CD14-positive monocyte (primary cell): Measurements from ENCODE around the gene OBSCN. TPM values are rescaled to one million over a fixed set of nuclear protein-coding genes. Genes with fewer than 3 reads are reported as not detected.

Experiments
- DNase-seq, 3 donors: peaks; one replicate each; pipeline ENCODE4 v3.0.0-alpha.2; 2011 to 2022
- H2AFZ ChIP-seq: 2 replicates; pipeline ENCODE4 v1.6.0; 2012; ENCODE audit warnings: mild to moderate bottlenecking, low read depth, low read length, inconsistent platforms; ENCODE audit not compliant: insufficient read depth, poor library complexity, severe bottlenecking
- H3K27ac ChIP-seq, 2 donors: 1 replicate in 1 of 2; 2 replicates in 1 of 2; pipeline ENCODE4 v1.5.1; 2012 to 2013; ENCODE audit warnings: low read length in 2 of 2, control low read depth in 1 of 2, inconsistent platforms in 1 of 2, low read depth in 1 of 2, mild to moderate bottlenecking in 1 of 2
- H3K27me3 ChIP-seq, 2 donors: one replicate each; pipeline versions ENCODE4 v1.6.0 to v1.6.1; 2011 to 2013; ENCODE audit warnings: low read length in 2 of 2; ENCODE audit not compliant: control insufficient read depth in 2 of 2, insufficient read depth in 2 of 2
- H3K36me3 ChIP-seq, 2 donors: replicated peaks in 1 of 2; 1 replicate in 1 of 2; 2 replicates in 1 of 2; pipeline versions ENCODE4 v1.5.1 to v1.6.1; 2012 to 2013; ENCODE audit warnings: low read length in 2 of 2, control low read depth in 1 of 2, inconsistent platforms in 1 of 2, mild to moderate bottlenecking in 1 of 2; ENCODE audit not compliant: insufficient read depth in 2 of 2, control insufficient read depth in 1 of 2
- H3K4me1 ChIP-seq, 2 donors: 1 replicate in 1 of 2; 2 replicates in 1 of 2; pipeline versions ENCODE4 v1.5.1 to v1.6.1; 2012 to 2013; ENCODE audit warnings: low read length in 2 of 2, control low read depth in 1 of 2, inconsistent platforms in 1 of 2, mild to moderate bottlenecking in 1 of 2, moderate library complexity in 1 of 2; ENCODE audit not compliant: insufficient read depth in 2 of 2, control insufficient read depth in 1 of 2
- H3K4me2 ChIP-seq: replicated peaks from 2 replicates; pipeline ENCODE3; 2012; ENCODE audit warnings: low read length, moderate library complexity, mild to moderate bottlenecking; ENCODE audit not compliant: poor library complexity, severe bottlenecking; ENCODE audit errors: extremely low read depth
- H3K4me3 ChIP-seq, 3 experiments: fragments of 200-600 bp in 1 of 3; sonication (generic) in 1 of 3; replicated peaks in 1 of 3; 1 replicate in 2 of 3; 2 replicates in 1 of 3; pipeline ENCODE4 v1.5.1; 2011 to 2013; ENCODE audit warnings: low read length in 3 of 3, mild to moderate bottlenecking in 3 of 3, control low read depth in 2 of 3, low read depth in 2 of 3, inconsistent platforms in 1 of 3, moderate library complexity in 1 of 3
- H3K79me2 ChIP-seq: 2 replicates; pipeline ENCODE4 v1.6.0; 2012; ENCODE audit warnings: mild to moderate bottlenecking, control low read depth, inconsistent platforms, low read length, moderate library complexity; ENCODE audit not compliant: insufficient read depth
- H3K9ac ChIP-seq: 2 replicates; pipeline ENCODE4 v1.6.0; 2017; ENCODE audit warnings: low read length, mild to moderate bottlenecking; ENCODE audit not compliant: insufficient read depth, poor library complexity, severe bottlenecking
- H3K9me3 ChIP-seq, 2 donors: replicated peaks in 1 of 2; 1 replicate in 1 of 2; 2 replicates in 1 of 2; pipeline versions ENCODE4 v1.5.1 to v1.6.1; 2012 to 2013; ENCODE audit warnings: low read length in 2 of 2, control low read depth in 1 of 2; ENCODE audit not compliant: control insufficient read depth in 1 of 2, insufficient read depth in 1 of 2
- H4K20me1 ChIP-seq: 2 replicates; pipeline ENCODE4 v1.6.0; 2012; ENCODE audit warnings: mild to moderate bottlenecking, low read length, control low read depth, moderate library complexity; ENCODE audit not compliant: insufficient read depth
- H3K27ac Mint-ChIP-seq, 7 donors: one replicate each; pipeline ENCODE4 v1.8.0; 2020; ENCODE audit warnings: mild to moderate bottlenecking in 7 of 7, mixed read lengths in 7 of 7, moderate library complexity in 6 of 7, inconsistent platforms in 2 of 7
- H3K27me3 Mint-ChIP-seq, 3 donors: one replicate each; pipeline ENCODE4 v1.8.0; 2021 to 2022; ENCODE audit warnings: low read depth in 3 of 3, mild to moderate bottlenecking in 3 of 3, mixed read lengths in 3 of 3, moderate library complexity in 3 of 3, inconsistent platforms in 1 of 3
- H3K36me3 Mint-ChIP-seq, 2 donors: one replicate each; pipeline ENCODE4 v1.8.0; 2020; ENCODE audit warnings: mixed read lengths in 2 of 2, inconsistent platforms in 1 of 2, mild to moderate bottlenecking in 1 of 2
- H3K4me1 Mint-ChIP-seq: one replicate; pipeline ENCODE4 v1.8.0; 2020; ENCODE audit warnings: mild to moderate bottlenecking, mixed read lengths
- H3K4me3 Mint-ChIP-seq, 2 donors: one replicate each; pipeline ENCODE4 v1.8.0; 2020; ENCODE audit warnings: mild to moderate bottlenecking in 2 of 2, mixed read lengths in 2 of 2, moderate library complexity in 1 of 2
- H3K9me3 Mint-ChIP-seq, 7 donors: one replicate each; pipeline ENCODE4 v1.8.0; 2020 to 2022; ENCODE audit warnings: mixed read lengths in 7 of 7, mild to moderate bottlenecking in 6 of 7, moderate library complexity in 6 of 7, inconsistent platforms in 2 of 7
- CTCF ChIP-seq: fragments of 200-600 bp; IDR thresholded peaks from one replicate; pipeline ENCODE4 v1.8.0; 2022; ENCODE audit warnings: antibody characterized with exemption, mild to moderate bottlenecking
- WGBS: methylation state at CpG from one replicate; pipeline ENCODE4 v1.1.5; 2013; ENCODE audit warnings: missing lambda C conversion rate; ENCODE audit not compliant: insufficient coverage; 5-methylcytosine and 5-hydroxymethylcytosine counted together
- intact Hi-C, 2 donors: fragments of 100-400 bp; cut with micrococcal nuclease; formaldehyde crosslinking; loops; one replicate each; pipeline versions ENCODE4 v1.15.0 to v1.15.1; 2023
- polyA plus RNA-seq, 3 donors: library from polyadenylated mRNA; depleted of rRNA in 1 of 3; unstranded in 2 of 3; stranded (reverse) in 1 of 3; fragments of 300-500 nt in 2 of 3; fragments of >200 nt in 1 of 3; fragmentation: Illumina TruSeq in 2 of 3; gene quantifications; 1 replicate in 2 of 3; 2 replicates in 1 of 3; pipeline ENCODE4 v1.2.3, GENCODE V29; 2012 to 2021

The OBSCN gene
- polyA plus RNA-seq, 3 donors, result 0.57 to 1.5 (median 0.76) TPM

GRCh38 chr1:228341814-228342626, 134.2 kb downstream of the OBSCN start:
- no peak overlapping the region for H3K27ac Mint-ChIP-seq
- intact Hi-C loops, result no loop called here
- Histone ChIP-seq H3K9ac (no peak overlapping the region), H3K27ac (no peak overlapping the region), H3K4me3 (no peak overlapping the region), H3K27me3 (no peaks in the 10 kb centered on the region), H4K20me1 (no peaks in the 10 kb centered on the region), H3K79me2 (no peaks in the 10 kb centered on the region), H3K4me2 (no peak overlapping the region), H2AFZ (no peak overlapping the region), H3K36me3 (no peaks in the 10 kb centered on the region), H3K4me1 (no peaks in the 10 kb centered on the region), H3K9me3 (peaks cover 0 to 7% of the 10 kb centered on the region in 2 donors)
- no peaks in the 10 kb centered on the region for H3K4me1 Mint-ChIP-seq
- no peaks in the 10 kb centered on the region for H3K36me3 Mint-ChIP-seq
- WGBS, result 94% methylated on average over 16 of the region's 20 CpGs
- no peak overlapping the region for H3K4me3 Mint-ChIP-seq
- no peak for TF ChIP-seq CTCF
- DNase-seq, result no peak
- peaks cover 0 to 2% (median 0%) of the 10 kb centered on the region in 7 donors for H3K9me3 Mint-ChIP-seq
- no peaks in the 10 kb centered on the region for H3K27me3 Mint-ChIP-seq

- Mint-ChIP-seq H3K9me3 (peaks cover 0 to 2% (median 0%) of the 10 kb centered on the region in 7 donors), H3K36me3 (no peaks in the 10 kb centered on the region), H3K4me3 (no peak overlapping the region), H3K4me1 (no peaks in the 10 kb centered on the region), H3K27ac (no peak overlapping the region), H3K27me3 (no peaks in the 10 kb centered on the region)
- Histone ChIP-seq H3K36me3 (no peaks in the 10 kb centered on the region), H3K4me1 (no peaks in the 10 kb centered on the region), H3K27ac (no peak overlapping the region), H3K79me2 (no peaks in the 10 kb centered on the region), H3K4me2 (no peak overlapping the region), H3K27me3 (no peaks in the 10 kb centered on the region), H2AFZ (no peak overlapping the region), H3K9me3 (peaks cover 0 to 7% of the 10 kb centered on the region in 2 donors), H3K4me3 (no peak overlapping the region), H4K20me1 (no peaks in the 10 kb centered on the region), H3K9ac (no peak overlapping the region)
- TF ChIP-seq CTCF, result no peak
- WGBS, result 100% methylated on average over 7 of the region's 8 CpGs
- intact Hi-C loops, result no loop called here
- no peak for DNase-seq
These were observed 134.9 kb downstream of the OBSCN start for GRCh38 chr1:228342627-228343190.
